Astrocyte (in vitro differentiated cells and primary cell): ENCODE measurements around the gene PLA2G3.

ENCODE experiments used
- EZH2 ChIP-seq: IDR thresholded peaks from 2 replicates; pipeline ENCODE4 v1.6.1; 2012; ENCODE audit warnings: mild to moderate bottlenecking, low read length, inconsistent platforms; ENCODE audit not compliant: insufficient read depth
- TF ChIP-seq, protein P1 (sequence below): IDR thresholded peaks from 2 replicates; pipeline ENCODE4 v1.5.1; 2011; ENCODE audit warnings: low read depth, mild to moderate bottlenecking, inconsistent platforms, low read length, moderate library complexity; ENCODE audit not compliant: insufficient read depth

DNA sequence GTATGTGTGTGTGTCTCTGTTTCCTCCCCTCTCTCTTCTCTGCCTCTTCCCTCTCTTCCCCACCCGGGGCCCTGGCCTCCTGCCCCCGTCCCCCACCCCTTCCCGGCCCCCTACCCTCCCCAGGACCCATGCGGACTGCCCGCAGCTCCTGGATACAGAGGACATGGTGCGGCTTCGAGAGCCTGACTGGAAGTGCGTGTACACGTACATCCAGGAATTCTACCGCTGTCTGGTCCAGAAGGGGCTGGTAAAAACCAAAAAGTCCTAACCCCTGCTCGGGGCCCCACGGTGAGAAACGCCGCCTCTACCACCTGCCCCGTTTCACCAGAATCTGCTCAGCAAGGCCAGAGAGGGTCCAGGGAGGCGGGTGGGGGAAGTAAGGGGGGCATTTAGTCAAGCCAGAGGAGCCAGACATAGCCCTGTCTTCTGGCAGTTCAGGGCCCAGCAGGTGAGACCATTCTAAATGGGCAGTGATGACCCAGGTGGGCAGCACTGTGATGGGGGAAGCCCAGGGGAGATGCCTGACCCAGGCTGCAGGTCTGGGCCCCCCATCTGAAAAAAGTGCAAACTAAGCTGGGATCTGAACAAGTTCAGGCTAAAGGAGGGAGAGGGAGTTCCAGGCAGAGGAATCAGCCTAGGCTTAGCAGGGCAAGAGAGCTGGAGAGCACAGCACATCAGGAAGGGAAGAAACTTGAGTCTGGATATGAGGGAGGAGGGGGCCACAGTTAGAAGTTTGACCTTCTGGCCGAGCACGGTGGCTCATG lies 39.4 kb downstream of the PLA2G3 start:
- TF ChIP-seq, protein P1, sequence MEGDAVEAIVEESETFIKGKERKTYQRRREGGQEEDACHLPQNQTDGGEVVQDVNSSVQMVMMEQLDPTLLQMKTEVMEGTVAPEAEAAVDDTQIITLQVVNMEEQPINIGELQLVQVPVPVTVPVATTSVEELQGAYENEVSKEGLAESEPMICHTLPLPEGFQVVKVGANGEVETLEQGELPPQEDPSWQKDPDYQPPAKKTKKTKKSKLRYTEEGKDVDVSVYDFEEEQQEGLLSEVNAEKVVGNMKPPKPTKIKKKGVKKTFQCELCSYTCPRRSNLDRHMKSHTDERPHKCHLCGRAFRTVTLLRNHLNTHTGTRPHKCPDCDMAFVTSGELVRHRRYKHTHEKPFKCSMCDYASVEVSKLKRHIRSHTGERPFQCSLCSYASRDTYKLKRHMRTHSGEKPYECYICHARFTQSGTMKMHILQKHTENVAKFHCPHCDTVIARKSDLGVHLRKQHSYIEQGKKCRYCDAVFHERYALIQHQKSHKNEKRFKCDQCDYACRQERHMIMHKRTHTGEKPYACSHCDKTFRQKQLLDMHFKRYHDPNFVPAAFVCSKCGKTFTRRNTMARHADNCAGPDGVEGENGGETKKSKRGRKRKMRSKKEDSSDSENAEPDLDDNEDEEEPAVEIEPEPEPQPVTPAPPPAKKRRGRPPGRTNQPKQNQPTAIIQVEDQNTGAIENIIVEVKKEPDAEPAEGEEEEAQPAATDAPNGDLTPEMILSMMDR: no peak
- TF ChIP-seq EZH2: no peak
